MCF 10A (cell line): Measurements from ENCODE around the gene PLPPR5. TPM values are rescaled to one million over a fixed set of nuclear protein-coding genes. Genes with fewer than 3 reads are reported as not detected.

ENCODE experiments used
- BruUV-seq: library from RNA; stranded (reverse); fragments of 400-500 nt; replicated peaks from 2 replicates; lab custom pipeline; 2021; lab: Mats Ljungman, UMichigan
- CTCF ChIA-PET: fragments of 300-600 bp; sonication (Branson Sonifier 250); formaldehyde crosslinking; extraction: SDS; loops from one replicate; lab custom pipeline; 2021; ENCODE audit warnings: antibody characterized with exemption, inconsistent platforms; lab: Yijun Ruan, JAX
- POLR2A ChIA-PET: fragments of 300-600, 350-650 bp; sonication (Branson Sonifier 250); formaldehyde crosslinking; extraction: SDS; loops from one replicate; lab custom pipeline; 2020; ENCODE audit warnings: antibody characterized with exemption, inconsistent platforms; lab: Yijun Ruan, JAX
- DNase-seq: peaks from one replicate; pipeline ENCODE4 v3.0.0-alpha.2; 2018; ENCODE audit not compliant: unreplicated experiment
- H3K27ac Mint-ChIP-seq: one replicate; pipeline ENCODE4 v1.8.0; 2022; ENCODE audit warnings: mild to moderate bottlenecking, low read depth, mixed read lengths; ENCODE audit not compliant: unreplicated experiment
- H3K27me3 Mint-ChIP-seq: one replicate; pipeline ENCODE4 v1.8.0; 2022; ENCODE audit warnings: mixed read lengths; ENCODE audit not compliant: insufficient read depth, unreplicated experiment
- H3K36me3 Mint-ChIP-seq: one replicate; pipeline ENCODE4 v1.8.0; 2022; ENCODE audit warnings: mild to moderate bottlenecking, moderate library complexity, mixed read lengths; ENCODE audit not compliant: insufficient read depth, unreplicated experiment
- H3K4me1 Mint-ChIP-seq: one replicate; pipeline ENCODE4 v1.8.0; 2022; ENCODE audit warnings: mixed read lengths; ENCODE audit not compliant: insufficient read depth, unreplicated experiment
- H3K4me3 Mint-ChIP-seq: one replicate; pipeline ENCODE4 v1.8.0; 2022; ENCODE audit warnings: mild to moderate bottlenecking, moderate library complexity, mixed read lengths; ENCODE audit not compliant: unreplicated experiment
- H3K9me3 Mint-ChIP-seq: one replicate; pipeline ENCODE4 v1.8.0; 2022; ENCODE audit warnings: mixed read lengths; ENCODE audit not compliant: unreplicated experiment
- CTCF ChIP-seq: fragments of 200-600 bp; IDR thresholded peaks from one replicate; pipeline ENCODE4 v1.8.0; 2022; ENCODE audit warnings: antibody characterized with exemption, mild to moderate bottlenecking; ENCODE audit not compliant: unreplicated experiment
- intact Hi-C: fragments of 100-400 bp; cut with micrococcal nuclease; formaldehyde crosslinking; loops from 2 replicates; pipeline ENCODE4 v1.14.1; 2022
- total RNA-seq: library from RNA; stranded (reverse); gene quantifications from 2 replicates; pipeline ENCODE4 v1.2.3, GENCODE V29; 2022

The PLPPR5 gene
- total RNA-seq, 1 experiment from 2014 or later, result not detected

- H3K36me3 Mint-ChIP-seq, result no peaks in the 10 kb centered on the region
- H3K4me1 Mint-ChIP-seq, result no peaks in the 10 kb centered on the region
- POLR2A ChIA-PET, result interaction anchor here (2.0 kb wide), 1 partner anchor 10 kb away, joined by 4 read pairs; no protein-coding TSS in a partner anchor
- CTCF ChIA-PET, result interaction anchor here (0.6 kb wide), 1 partner anchor 538 kb away, joined by 3 read pairs; no protein-coding TSS in a partner anchor
- H3K9me3 Mint-ChIP-seq, result no peaks in the 10 kb centered on the region
- TF ChIP-seq CTCF, result no peak
- BruUV-seq, result no TSS peak
- intact Hi-C loops, result no loop called here
- no peaks in the 10 kb centered on the region for H3K27me3 Mint-ChIP-seq
- DNase-seq, result no peak
- H3K27ac Mint-ChIP-seq, result no peak overlapping the region
- no peak overlapping the region for H3K4me3 Mint-ChIP-seq
These were observed 34.7 kb downstream of the PLPPR5 start for GRCh38 chr1:98969798-98970490.

GRCh38 chr1:98967122-98967521 is 37.5 kb downstream of the PLPPR5 start:
- Mint-ChIP-seq H3K4me3 (no peak overlapping the region), H3K27ac (no peak overlapping the region), H3K9me3 (no peaks in the 10 kb centered on the region), H3K36me3 (no peaks in the 10 kb centered on the region), H3K4me1 (no peaks in the 10 kb centered on the region), H3K27me3 (no peaks in the 10 kb centered on the region)
- BruUV-seq, result no TSS peak
- TF ChIP-seq CTCF, result no peak
- POLR2A ChIA-PET, result no interaction called here
- DNase-seq, result no peak
- intact Hi-C loops, result no loop called here
- CTCF ChIA-PET, result no interaction called here

GRCh38 chr1:98965394-98965793 is 39.3 kb downstream of the PLPPR5 start:
- CTCF ChIA-PET, result no interaction called here
- H3K9me3 Mint-ChIP-seq, result no peaks in the 10 kb centered on the region
- H3K4me3 Mint-ChIP-seq, result no peak overlapping the region
- no peak for TF ChIP-seq CTCF
- H3K36me3 Mint-ChIP-seq, result no peaks in the 10 kb centered on the region
- intact Hi-C loops, result no loop called here
- no peak overlapping the region for H3K27ac Mint-ChIP-seq
- POLR2A ChIA-PET, result no interaction called here
- no peaks in the 10 kb centered on the region for H3K4me1 Mint-ChIP-seq
- no peak for DNase-seq
- no peaks in the 10 kb centered on the region for H3K27me3 Mint-ChIP-seq
- no TSS peak for BruUV-seq

GRCh38 chr1:98964198-98964597 is 40.5 kb downstream of the PLPPR5 start:
- no peak for TF ChIP-seq CTCF
- ChIA-PET POLR2A (no interaction called here), CTCF (interaction anchor here (0.7 kb wide), 2 partner anchors 258 to 1730 kb away, joined by 4 to 6 read pairs; no protein-coding TSS in a partner anchor)
- Mint-ChIP-seq H3K4me1 (no peaks in the 10 kb centered on the region), H3K4me3 (no peak overlapping the region), H3K27me3 (no peaks in the 10 kb centered on the region), H3K9me3 (no peaks in the 10 kb centered on the region), H3K36me3 (no peaks in the 10 kb centered on the region), H3K27ac (no peak overlapping the region)
- BruUV-seq, result no TSS peak
- no peak for DNase-seq
- intact Hi-C loops, result no loop called here
